ENCODE data around the gene MUSTN1. TPM values are rescaled to one million over a fixed set of nuclear protein-coding genes. Genes with fewer than 3 reads are reported as not detected.

Gene MUSTN1
- polyA plus RNA-seq, 4 donors, result 0.28 to 1.6 (median 0.47) TPM

DNA sequence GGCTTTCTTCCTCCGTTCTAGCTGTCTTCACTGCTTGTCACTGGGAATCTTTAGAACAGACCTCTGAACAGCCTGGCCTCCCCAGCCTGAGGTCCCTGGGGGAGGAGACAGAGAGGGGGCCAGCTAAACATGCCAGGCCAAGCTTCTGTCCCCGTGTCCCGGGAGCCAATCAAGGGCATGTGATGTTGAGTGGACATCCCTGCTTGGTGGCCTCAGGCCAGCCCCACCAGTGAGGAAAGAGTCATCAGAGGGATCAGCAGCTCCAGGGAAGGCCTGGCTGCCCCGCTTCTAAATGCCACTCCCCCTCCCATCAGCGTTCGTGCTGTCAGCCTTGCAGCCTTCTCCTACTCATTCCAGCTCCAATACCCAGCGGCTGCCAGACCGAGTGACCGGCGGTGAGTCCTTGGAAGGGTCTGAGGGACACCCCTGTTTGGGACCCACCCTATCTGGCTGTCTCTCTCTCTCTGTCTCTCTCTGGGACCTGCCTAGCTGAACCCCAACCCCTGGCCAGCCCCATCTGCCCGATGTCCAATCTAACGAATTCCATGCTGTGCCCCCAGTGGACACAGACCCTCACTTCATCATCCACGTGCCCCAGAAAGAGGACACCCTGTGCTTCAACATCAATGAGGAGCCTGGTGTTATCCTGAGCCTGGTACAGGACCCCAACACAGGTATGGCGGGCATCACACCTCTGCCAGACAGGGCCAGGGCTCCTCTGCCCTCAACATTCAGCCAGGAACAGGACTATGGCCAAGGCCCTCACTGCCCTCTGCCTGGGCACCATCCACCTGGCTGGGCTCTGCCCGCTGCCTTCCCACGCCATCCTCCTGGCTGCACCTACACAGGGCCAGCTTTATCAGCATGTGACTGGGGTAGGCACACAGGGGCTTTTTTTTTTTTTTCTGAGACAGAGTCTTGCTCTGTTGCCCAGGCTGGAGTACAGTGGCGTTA is 46.9 kb downstream of the MUSTN1 start:
- DNase-seq (ENCODE audit: low read depth in 4 of 4, low spot score in 2 of 4), result no peak

- DNase-seq (ENCODE audit: low read depth in 4 of 4, low spot score in 2 of 4), result no peak
These were observed 47.6 kb downstream of the MUSTN1 start for GRCh38 chr3:52787246-52787645.

GRCh38 chr3:52786330-52787215 is 48.2 kb downstream of the MUSTN1 start:
- DNase-seq (ENCODE audit: low read depth in 4 of 4, low spot score in 2 of 4), result no peak

DNA sequence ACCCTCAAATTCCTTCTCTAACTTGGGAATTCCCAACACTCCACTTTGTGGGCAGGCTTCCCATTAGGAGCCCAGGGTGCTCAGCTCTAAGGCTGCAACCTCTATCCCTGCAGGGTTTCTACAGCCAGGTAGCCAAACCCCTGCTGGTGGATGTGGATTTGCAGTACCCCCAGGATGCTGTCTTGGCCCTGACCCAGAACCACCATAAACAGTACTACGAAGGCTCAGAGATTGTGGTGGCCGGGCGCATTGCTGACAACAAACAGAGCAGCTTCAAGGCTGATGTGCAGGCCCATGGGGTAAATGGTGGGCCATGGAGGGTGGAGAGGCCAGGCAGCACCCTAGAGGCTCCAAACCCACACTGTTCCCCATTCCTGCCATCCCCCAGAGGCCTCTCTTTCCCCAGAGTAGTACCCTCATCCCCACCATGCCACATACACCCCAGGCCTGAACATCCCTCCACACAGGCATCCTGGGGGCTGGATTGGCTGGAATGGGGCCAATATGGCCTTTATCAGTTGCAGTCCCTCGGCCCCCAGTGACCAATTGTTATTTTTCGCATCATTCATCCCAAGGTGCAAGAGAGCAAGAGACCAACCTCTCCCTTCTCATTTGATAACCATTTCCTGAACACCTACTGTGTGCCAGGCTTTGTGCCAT is 49.8 kb downstream of the MUSTN1 start:
- DNase-seq (ENCODE audit: low read depth in 4 of 4, low spot score in 2 of 4), result no peak

DNA sequence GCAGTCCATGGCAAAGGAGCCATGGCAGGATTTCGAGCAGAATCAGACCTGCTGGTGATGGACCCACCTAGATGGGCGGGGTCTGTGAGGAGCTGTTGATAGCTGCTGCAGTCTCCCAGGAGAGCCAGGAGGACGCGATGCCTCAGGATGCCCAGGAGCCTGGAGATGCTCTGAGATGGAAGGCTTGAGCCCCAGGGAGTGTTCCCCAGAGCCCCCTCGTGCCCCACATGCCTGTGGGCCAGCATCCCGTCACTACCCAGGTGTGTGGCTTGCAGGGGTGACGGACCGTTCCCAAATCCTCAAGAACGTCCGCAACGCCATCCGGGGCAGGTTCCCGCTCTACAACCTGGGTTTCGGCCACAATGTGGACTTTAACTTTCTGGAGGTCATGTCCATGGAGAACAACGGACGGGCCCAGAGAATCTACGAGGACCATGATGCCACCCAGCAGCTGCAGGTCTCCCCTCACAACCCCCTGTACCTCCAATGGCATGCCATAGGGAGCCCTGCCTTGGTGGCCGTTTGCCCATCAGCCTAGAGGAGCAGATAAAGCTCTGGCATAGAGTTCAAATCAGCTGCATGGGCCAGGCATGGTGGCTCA is 50.7 kb downstream of the MUSTN1 start:
- no peak for DNase-seq (ENCODE audit: low read depth in 4 of 4, low spot score in 2 of 4)

- no peak for DNase-seq (ENCODE audit: low read depth in 4 of 4, low spot score in 2 of 4)
These were observed 51.6 kb downstream of the MUSTN1 start for GRCh38 chr3:52783211-52783555.

Other genes starting within 250 kb of the MUSTN1 start
- 10 to 100 TPM; 53.5 to 64.5 (median 56.1) TPM for gene PBRM1, start 149.1 kb downstream of the MUSTN1 start, polyA plus RNA-seq (ENCODE audit: insufficient read length in 4 of 4)
- gene GNL3, start 149.0 kb downstream of the MUSTN1 start, polyA plus RNA-seq (ENCODE audit: insufficient read length in 4 of 4), result 100 to 1,000 TPM in 2 of 4 donors, 10 to 100 TPM in 2; 91.3 to 125 (median 98.8) TPM
- 100 to 1,000 TPM; 113 to 142 (median 125) TPM for gene GLT8D1, start 129.2 kb downstream of the MUSTN1 start, polyA plus RNA-seq (ENCODE audit: insufficient read length in 4 of 4)
- gene SPCS1, start 128.9 kb downstream of the MUSTN1 start, polyA plus RNA-seq (ENCODE audit: insufficient read length in 4 of 4), result 100 to 1,000 TPM; 146 to 173 (median 162) TPM
- 10 to 100 TPM; 20.4 to 35.2 (median 27.5) TPM for gene NEK4, start 64.1 kb downstream of the MUSTN1 start, polyA plus RNA-seq (ENCODE audit: insufficient read length in 4 of 4)
- 1 to 10 TPM in 1 of 4 donors, under 1 TPM in 2, not detected in 1; 0.19 to 7.6 (median 0.31) TPM for gene ITIH1, start 57.4 kb downstream of the MUSTN1 start, polyA plus RNA-seq (ENCODE audit: insufficient read length in 4 of 4)
- gene ITIH3, start 40.2 kb downstream of the MUSTN1 start, polyA plus RNA-seq (ENCODE audit: insufficient read length in 4 of 4), result 10 to 100 TPM in 1 of 4 donors, 1 to 10 TPM in 3; 7.7 to 10.1 (median 8.0) TPM
- gene ITIH4, start 4.3 kb downstream of the MUSTN1 start, polyA plus RNA-seq (ENCODE audit: insufficient read length in 4 of 4), result 10 to 100 TPM in 2 of 4 donors, 1 to 10 TPM in 2; 5.4 to 11.0 (median 8.6) TPM
- gene STIMATE, start 62.5 kb upstream of the MUSTN1 start, polyA plus RNA-seq (ENCODE audit: insufficient read length in 4 of 4), result 10 to 100 TPM; 15.5 to 17.5 (median 16.8) TPM
- gene SFMBT1, start 211.1 kb upstream of the MUSTN1 start, polyA plus RNA-seq (ENCODE audit: insufficient read length in 4 of 4), result 10 to 100 TPM in 2 of 4 donors, 1 to 10 TPM in 2; 9.5 to 10.4 (median 9.9) TPM

Data from left renal cortex interstitium (tissue), 4 donors.